GM18505 (cell line): Measurements from ENCODE around the gene SIN3B.

ENCODE experiments used
- ATAC-seq: cut with Tn5 transposase; IDR thresholded peaks from one replicate; pipeline ENCODE4 v1.9.1; 2021; ENCODE audit not compliant: unreplicated experiment
- POLR2A ChIP-seq: IDR thresholded peaks from 4 replicates; pipeline ENCODE4 v1.6.1; 2011; ENCODE audit warnings: borderline replicate concordance; ENCODE audit not compliant: insufficient read depth, insufficient read length; ENCODE audit errors: extremely low read depth

SIN3B gene

DNA sequence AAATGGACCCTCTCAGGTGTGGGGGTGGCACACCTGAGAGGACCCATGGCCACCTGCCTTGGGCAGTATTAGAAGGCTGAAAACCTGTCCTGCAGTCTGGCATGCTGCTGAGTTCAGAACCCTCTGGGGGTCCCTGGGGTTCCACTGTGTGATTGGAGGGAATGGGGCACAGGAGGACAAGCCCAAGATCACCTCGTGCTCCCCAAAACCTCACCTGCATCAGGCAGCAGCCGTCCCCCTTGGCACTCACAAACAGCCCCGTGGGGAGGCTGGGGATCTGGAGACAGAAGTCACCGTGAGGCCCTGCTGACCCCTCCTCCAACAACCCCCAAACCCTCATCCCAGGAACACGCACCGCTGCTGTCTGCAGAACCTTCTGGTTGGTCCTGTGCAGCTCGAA is 74.1 kb downstream of the SIN3B start:
- no peak for TF ChIP-seq POLR2A
- ATAC-seq: no peak

DNA sequence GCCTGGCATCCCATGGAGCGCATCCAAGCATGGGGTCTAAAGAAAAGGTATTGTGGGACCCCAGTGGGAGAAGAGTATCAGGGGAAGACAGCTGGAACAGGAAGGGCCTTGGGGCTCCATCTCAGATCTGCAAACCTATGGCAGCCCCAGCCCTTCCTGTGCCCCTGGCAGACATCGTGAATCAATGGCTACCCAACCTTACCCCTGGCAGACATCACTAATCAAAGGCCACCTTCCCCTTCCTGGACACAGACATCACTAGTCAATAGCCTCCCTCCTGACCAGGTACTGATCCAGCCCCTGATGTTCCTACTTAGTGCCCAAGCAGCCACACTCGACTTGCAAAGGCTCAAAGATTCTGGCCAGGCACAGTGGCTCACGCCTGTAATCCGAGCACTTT is 75.4 kb downstream of the SIN3B start:
- no peak for TF ChIP-seq POLR2A
- no peak for ATAC-seq

DNA sequence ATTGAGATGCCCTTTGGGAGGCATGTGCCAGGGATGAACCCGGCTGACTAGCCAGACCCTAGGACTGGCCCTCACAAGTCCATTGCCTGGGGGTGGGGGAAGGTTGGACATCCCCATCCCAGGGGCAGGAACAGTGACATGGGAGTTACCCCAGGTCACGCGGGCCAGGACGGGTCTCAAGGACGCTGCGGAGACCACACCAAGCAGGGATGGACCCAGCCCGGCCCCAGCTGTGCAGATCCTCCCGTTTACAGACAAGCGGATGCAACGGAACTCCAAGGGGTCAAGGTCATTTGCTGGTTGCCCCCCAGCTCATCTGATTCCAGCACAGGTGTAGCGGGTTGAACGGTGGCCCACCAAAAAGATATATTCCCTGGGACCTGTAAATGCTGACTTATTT is 79.6 kb downstream of the SIN3B start:
- no peak for TF ChIP-seq POLR2A
- ATAC-seq: no peak

DNA sequence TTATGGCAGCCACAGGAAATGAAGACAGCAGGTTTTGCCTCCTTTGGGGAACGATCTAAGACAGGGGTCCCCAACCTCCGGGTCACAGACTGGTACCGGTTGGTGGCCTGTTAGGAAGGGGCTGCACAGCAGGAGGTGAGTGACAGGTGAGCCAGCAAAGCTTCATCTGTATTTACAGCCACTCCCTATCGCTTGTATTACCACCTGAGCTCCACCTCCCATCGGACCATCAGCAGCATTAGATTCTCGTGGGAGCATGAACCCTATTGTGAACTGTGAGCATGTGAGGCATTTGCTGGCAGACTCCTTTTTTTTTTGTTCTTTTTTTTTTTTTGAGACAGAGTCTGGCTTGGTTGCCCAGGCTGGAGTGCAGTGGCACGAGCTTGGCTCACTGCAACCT is 81.8 kb downstream of the SIN3B start:
- TF ChIP-seq POLR2A: no peak
- no peak for ATAC-seq

DNA sequence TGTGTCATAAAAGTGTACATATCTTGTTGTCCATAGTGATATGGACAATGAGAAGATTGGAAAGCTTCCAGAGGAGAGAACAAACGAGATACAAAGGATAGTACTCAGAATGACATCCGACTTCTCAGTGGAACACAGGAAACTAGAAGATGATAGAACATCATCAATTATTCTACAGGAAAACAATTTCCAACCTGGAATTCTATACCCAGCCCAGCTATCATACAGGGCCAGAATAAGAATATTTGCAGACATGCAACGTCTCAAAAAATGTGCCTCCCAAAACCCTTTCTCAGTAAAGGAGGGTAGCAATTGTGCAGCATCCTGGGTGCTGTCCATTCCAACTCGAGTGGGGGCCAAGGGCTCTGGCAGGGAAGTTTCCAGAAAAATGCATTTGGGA is 83.6 kb downstream of the SIN3B start:
- no peak for TF ChIP-seq POLR2A
- ATAC-seq: no peak

DNA sequence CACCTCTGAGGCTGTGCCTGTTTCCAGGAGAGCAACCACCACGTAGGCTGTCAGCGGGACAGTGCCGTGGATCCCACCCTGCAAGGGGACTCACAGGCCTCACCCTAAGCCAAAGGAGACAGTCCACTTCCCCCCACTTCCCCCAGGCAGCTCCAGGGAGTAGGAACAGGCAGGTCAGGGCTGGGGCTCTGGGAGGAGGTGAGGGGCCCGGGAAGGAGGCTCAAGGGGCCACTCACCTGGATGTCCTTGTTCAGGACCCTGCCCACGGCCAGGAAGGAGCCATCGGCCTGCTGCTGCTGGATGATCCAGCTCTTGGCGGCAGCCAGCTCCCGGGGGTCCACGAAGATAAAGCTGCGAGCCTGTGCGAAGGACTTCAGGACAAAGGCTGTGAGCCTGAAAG is 85.2 kb downstream of the SIN3B start:
- no peak for TF ChIP-seq POLR2A
- ATAC-seq: no peak

DNA sequence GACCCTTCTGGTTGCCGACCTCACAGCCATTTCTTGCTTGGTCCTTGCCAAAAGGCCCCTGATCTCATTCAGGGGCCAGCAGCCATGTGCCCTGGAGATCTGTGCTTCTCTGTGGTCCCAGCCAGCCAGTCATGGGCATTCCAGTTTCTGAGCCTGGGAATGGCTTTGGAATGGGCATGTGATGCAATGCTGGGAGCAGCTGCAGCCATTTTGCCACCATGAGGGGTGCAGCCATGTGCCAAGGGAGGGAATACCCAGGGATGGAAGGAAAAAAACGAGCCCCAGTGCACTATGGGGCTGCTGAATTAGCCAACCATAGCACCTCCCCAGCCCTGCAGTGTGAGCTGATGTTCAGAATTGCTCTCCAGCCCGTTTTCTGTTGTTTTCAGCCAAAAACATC is 85.9 kb downstream of the SIN3B start:
- no peak for TF ChIP-seq POLR2A
- ATAC-seq: no peak

DNA sequence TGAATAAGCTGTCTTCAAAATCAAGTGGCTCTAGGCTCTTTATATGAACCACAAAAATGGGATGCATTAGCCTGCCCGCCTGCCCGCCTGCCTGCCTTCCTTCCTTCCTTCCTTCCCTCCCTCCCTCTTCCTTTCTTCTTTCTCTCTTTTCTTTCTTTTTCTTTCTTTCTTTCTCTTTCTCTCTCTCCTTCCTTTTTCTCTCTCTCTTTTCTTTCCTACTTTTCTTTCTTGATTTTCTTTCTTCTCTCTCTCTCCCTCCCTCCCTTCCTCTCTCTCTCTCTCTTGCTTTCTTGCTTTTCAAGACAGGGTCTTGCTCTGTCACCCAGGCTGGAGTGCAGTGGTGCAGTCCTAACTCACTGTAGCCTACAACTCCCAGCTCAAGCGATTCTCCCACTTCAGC is 86.5 kb downstream of the SIN3B start:
- ATAC-seq: no peak

DNA sequence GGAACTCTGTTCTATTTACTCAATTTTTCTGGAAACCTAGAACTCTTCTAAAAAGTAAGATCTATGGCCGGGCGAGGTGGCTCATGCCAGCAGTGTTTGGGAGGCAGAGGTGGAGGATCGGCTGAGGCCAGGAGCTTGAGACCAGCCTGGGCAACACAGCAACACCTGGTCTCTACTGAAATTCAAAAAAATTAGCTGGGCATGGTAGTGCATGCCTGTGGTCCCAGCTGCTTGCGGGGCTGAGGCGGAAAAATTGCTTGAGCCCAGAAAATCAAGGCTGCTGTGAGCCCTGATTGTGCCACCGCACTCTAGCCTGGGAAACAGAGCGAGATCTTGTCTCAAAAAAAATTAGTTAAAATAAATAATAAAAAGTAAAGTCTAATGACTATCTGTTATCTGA is 88.2 kb downstream of the SIN3B start:
- TF ChIP-seq POLR2A: no peak
- ATAC-seq: no peak

More for the DNA sequence above, 86.5 kb downstream of the SIN3B start:
- TF ChIP-seq POLR2A: no peak

DNA sequence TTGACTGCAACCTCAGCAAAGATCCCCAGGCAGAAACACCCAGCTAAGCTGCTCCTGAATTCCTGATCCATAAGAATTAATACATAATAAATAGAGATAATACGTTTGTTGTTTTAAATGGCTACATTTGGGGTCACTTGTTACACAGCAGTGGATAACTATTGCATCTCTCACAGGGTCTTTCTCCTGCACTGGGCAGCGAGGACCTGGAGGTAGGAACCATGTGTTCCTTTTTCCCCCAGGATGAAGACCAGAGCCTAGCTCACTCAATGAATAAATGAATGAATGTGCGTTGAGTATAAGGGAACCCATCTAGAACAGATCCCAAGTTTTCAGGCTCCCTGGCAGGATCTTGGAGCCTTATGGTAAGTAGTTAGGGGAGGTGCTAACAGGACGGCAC is 90.3 kb downstream of the SIN3B start:
- no peak for ATAC-seq

DNA sequence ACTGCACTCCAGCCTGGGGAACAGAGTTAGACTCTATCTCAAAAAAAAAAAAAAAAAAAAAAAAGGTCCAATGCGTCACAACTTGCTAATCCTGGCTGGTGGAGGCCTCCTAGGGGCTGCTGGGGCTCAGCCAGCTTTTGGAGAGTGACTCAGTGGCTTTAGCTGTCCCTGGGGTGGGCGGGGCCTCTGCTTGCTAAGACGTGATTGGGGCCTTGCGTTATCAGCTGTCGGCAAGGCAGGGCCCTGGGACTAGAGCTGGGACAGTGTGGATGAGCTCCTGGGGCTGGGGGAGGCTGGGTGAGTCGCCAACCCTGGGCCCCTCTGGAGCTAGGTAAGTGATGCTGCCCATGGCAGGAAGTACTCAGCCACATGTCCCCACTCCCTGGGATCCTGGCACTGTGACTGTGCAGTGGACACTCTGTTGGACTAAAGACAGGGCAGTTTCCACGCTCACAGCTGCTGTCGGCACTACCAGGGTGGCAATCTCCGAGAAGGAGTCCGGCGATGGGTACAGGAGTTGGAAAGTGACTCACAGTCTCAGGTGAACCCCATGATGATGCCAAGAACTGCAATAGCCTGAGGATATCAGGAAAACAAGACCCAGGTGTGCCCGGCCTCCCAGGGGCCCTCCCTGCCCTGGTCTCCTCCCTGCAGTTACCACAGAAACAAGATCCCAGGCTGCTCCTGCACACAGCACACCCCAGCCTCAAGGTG is 91.8 kb downstream of the SIN3B start:
- no peak for ATAC-seq

More for the DNA sequence above, 90.3 kb downstream of the SIN3B start:
- TF ChIP-seq POLR2A: no peak

DNA sequence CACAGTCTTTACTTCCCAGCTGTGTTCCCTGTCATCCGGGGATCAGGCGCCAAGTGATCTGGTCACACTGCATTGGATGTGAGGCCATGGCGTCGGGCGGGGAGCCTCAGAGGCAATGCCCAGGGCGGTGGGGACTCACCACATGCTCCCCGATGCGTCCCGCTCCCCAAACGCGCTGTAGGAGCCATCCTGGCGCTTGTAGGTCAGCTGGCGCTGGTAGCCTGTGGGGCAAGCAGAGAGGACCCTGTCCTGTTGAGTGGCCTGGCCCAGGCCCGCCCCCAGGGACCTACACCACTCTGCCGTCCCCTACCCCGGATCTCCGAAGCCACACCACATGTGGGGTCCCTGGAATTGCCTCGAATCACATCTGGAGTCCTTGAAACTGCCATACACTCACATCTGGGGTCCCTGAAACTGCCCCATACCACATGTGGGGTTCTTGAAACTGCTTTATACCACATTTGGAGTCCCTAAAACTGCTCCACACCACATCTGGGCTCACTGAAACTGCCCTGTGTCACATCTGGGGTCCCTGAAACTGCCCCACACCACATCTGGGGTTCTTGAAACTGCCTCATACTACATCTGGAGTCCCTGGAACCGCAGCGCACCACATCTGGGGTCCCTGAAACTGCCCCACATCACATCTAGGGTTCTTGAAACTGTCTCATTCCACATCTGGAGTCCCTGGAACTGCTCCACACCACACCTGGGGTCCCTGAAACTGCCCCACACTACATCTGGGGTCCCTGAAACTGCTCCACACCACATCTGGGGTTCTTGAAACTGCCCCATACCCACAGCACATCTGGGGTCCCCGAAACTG is 92.8 kb downstream of the SIN3B start:
- ATAC-seq: no peak
- TF ChIP-seq POLR2A: no peak

More for the DNA sequence above, 91.8 kb downstream of the SIN3B start:
- TF ChIP-seq POLR2A: no peak

DNA sequence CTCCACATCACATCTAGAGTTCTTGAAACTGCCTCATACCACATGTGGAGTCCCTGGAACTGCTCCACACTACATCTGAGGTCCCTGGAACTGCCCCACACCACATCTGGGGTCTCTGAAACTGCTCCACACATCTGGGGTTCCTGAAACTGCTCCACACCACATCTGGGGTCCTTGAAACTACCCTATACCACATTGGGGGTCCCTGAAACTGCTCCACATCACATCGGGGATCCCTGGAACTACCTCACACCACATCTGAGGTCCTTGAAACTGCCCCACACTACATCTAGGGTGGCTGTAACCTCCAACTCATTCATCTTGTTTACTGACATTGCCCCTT is 93.4 kb downstream of the SIN3B start:
- TF ChIP-seq POLR2A: no peak
- ATAC-seq: no peak

DNA sequence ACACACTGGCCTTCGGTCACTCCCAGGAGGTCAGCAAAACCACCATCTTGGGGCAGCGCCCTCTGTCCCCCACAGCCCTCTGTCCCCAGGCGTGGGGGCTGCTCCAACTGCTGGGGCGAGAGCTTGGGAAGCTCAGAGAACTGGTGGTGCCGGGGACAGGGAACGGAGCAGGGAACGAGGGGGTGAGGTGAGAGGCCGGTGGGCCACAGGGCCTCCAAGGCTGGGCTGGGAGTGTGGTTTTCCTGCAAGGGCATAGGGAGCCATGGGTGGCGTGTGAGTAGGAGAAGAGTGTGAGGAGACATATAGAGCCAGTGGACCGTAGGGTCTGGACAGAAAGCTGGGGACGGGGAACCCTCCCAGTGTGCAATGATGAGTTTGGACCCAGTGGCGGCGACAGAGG is 93.8 kb downstream of the SIN3B start:
- ATAC-seq: no peak
- TF ChIP-seq POLR2A: no peak

DNA sequence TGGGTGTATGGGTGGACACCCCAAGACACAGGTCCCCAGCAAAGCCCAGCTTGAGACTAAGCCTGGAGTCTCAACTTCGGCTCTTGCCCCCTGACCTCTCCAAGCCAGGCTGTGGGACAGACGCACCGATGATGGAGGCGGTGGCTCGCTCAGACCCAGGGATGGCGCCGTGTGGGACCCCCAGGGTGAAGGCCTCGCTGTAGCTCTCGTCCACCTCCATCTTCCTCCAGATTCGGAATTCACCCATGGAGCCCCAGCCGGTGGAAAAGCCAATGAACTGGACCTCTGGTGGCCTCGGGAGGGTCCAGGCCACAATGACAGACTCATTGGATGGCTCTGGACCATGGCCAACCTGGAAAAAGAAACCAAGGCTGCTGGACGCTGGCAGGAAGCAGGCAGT is 98.7 kb downstream of the SIN3B start:
- no peak for ATAC-seq
- no peak for TF ChIP-seq POLR2A

DNA sequence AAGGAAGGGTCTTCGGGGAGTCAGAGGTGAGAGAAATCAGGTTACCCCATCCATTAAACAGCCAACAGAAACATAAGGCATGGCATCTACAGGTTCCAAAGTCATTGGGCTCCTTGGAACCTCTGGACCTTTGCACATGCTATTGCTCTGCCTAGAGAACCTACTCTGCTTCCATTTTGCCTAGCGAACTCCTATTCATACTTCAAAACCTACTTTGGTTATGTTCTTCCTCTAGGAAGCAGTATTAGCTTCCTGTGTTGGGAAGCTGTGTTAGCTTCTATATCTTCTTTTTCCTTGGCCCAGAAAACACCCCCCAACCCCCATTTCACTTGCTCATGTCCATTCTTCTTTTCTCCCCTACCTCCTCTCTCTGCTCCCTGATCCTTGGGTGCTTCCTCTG is 99.2 kb downstream of the SIN3B start:
- TF ChIP-seq POLR2A: no peak
- ATAC-seq: no peak
